Trophoblast cell (in vitro differentiated cells and primary cell): ENCODE data around the gene SVEP1.

ENCODE experiments used
- DNase-seq, 2 donors: peaks; one replicate each; pipeline ENCODE4 v3.0.0-alpha.2; 2016
- H2AFZ ChIP-seq: 2 replicates; pipeline ENCODE4 v1.6.1; 2013; ENCODE audit warnings: low read length, moderate library complexity, mild to moderate bottlenecking; ENCODE audit not compliant: insufficient read depth, poor library complexity
- H2AK5ac ChIP-seq: 2 replicates; pipeline ENCODE4 v1.6.1; 2013; ENCODE audit warnings: mild to moderate bottlenecking, low read length
- H2BK120ac ChIP-seq: 2 replicates; pipeline ENCODE4 v1.6.1; 2013; ENCODE audit warnings: low read length, mild to moderate bottlenecking, moderate library complexity; ENCODE audit not compliant: insufficient read depth, poor library complexity
- H2BK12ac ChIP-seq: 2 replicates; pipeline ENCODE4 v1.6.1; 2013; ENCODE audit warnings: mild to moderate bottlenecking, low read length, moderate library complexity
- H2BK5ac ChIP-seq: 2 replicates; pipeline ENCODE4 v1.6.1; 2013; ENCODE audit warnings: low read length, low read depth, moderate library complexity, mild to moderate bottlenecking; ENCODE audit not compliant: poor library complexity
- H3K14ac ChIP-seq: 2 replicates; pipeline ENCODE4 v1.6.1; 2013; ENCODE audit warnings: mild to moderate bottlenecking, low read length
- H3K18ac ChIP-seq: 2 replicates; pipeline ENCODE4 v1.6.1; 2013; ENCODE audit warnings: mild to moderate bottlenecking, low read length
- H3K23ac ChIP-seq: 2 replicates; pipeline ENCODE4 v1.6.1; 2013; ENCODE audit warnings: low read length
- H3K27ac ChIP-seq: 2 replicates; pipeline ENCODE4 v1.5.1; 2013; ENCODE audit warnings: low read depth, mild to moderate bottlenecking, inconsistent platforms, low read length, moderate library complexity
- H3K27me3 ChIP-seq: 2 replicates; pipeline ENCODE4 v1.6.1; 2013; ENCODE audit warnings: inconsistent platforms, mild to moderate bottlenecking, low read length, moderate library complexity; ENCODE audit not compliant: insufficient read depth
- H3K36me3 ChIP-seq, 2 experiments: 1 replicate in 1 of 2; 2 replicates in 1 of 2; pipeline ENCODE4 v1.6.1; 2013; ENCODE audit warnings: low read length in 2 of 2, mild to moderate bottlenecking in 2 of 2, moderate library complexity in 1 of 2; ENCODE audit not compliant: insufficient read depth in 2 of 2, control insufficient read depth in 1 of 2
- H3K4ac ChIP-seq: 2 replicates; pipeline ENCODE4 v1.6.1; 2013; ENCODE audit warnings: low read depth, mild to moderate bottlenecking, low read length, moderate library complexity
- H3K4me1 ChIP-seq, 2 experiments: 1 replicate in 1 of 2; 2 replicates in 1 of 2; pipeline ENCODE4 v1.6.1; 2013; ENCODE audit warnings: low read length in 2 of 2, mild to moderate bottlenecking in 2 of 2, moderate library complexity in 1 of 2; ENCODE audit not compliant: insufficient read depth in 2 of 2, control insufficient read depth in 1 of 2
- H3K4me2 ChIP-seq: 2 replicates; pipeline ENCODE4 v1.6.1; 2013; ENCODE audit warnings: inconsistent platforms, mild to moderate bottlenecking, low read length, moderate library complexity
- H3K4me3 ChIP-seq: 2 replicates; pipeline ENCODE4 v1.5.1; 2013; ENCODE audit warnings: mild to moderate bottlenecking, low read depth, low read length, inconsistent platforms
- H3K79me1 ChIP-seq: one replicate; pipeline ENCODE4 v1.6.1; 2013; ENCODE audit warnings: low read length
- H3K79me2 ChIP-seq: 2 replicates; pipeline ENCODE4 v1.6.1; 2013; ENCODE audit warnings: low read length, mild to moderate bottlenecking; ENCODE audit not compliant: control insufficient read depth, insufficient read depth, poor library complexity
- H3K9ac ChIP-seq: 2 replicates; pipeline ENCODE4 v1.6.1; 2013; ENCODE audit warnings: mild to moderate bottlenecking, low read length
- H3K9me3 ChIP-seq: 2 replicates; pipeline ENCODE4 v1.6.1; 2013; ENCODE audit warnings: low read depth, mild to moderate bottlenecking, control low read depth, inconsistent platforms, low read length; ENCODE audit not compliant: insufficient read depth
- H4K12ac ChIP-seq: 2 replicates; pipeline ENCODE4 v1.6.1; 2013; ENCODE audit warnings: low read depth, mild to moderate bottlenecking, low read length, moderate library complexity
- H4K8ac ChIP-seq: 2 replicates; pipeline ENCODE4 v1.6.1; 2013; ENCODE audit warnings: low read depth, mild to moderate bottlenecking, low read length, moderate library complexity
- H4K91ac ChIP-seq: one replicate; pipeline ENCODE4 v1.6.1; 2013; ENCODE audit warnings: low read depth, mild to moderate bottlenecking, low read length, moderate library complexity
- WGBS: extraction: QIAGEN DNeasy Blood & Tissue Kit; methylation state at CpG from one replicate; pipeline ENCODE4 v1.1.7; 2013; ENCODE audit warnings: missing lambda C conversion rate; ENCODE audit not compliant: insufficient read length, insufficient coverage; ENCODE audit errors: extremely low coverage; 5-methylcytosine and 5-hydroxymethylcytosine counted together

SVEP1 gene

DNA sequence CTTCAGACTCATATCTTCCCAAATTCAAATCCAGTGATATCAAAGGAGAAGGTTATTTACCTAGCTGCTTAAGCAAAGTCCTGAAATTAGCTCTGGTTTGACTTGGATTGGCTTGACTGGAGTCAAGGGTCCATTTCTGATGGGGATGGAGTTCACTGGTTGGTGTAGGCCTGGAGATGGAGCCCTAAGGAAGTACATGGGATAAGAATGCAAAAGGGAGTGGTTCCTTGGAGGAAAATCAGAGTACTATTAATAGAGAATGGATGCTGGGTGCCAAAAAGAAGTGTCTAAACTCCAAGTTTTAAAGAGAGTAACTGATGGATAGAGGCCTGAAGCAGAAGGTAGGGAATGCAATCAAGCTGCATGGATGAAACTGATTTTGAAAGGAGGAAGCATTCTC is 255.7 kb downstream of the SVEP1 start:
- Histone ChIP-seq H2BK5ac (no peak overlapping the region), H3K4me2 (no peak overlapping the region), H3K79me1 (no peaks in the 10 kb centered on the region), H4K8ac (no peak overlapping the region), H4K91ac (no peak overlapping the region), H3K79me2 (no peaks in the 10 kb centered on the region), H2AFZ (no peak overlapping the region), H3K36me3 (no peaks in the 10 kb centered on the region), H3K4ac (no peak overlapping the region), H3K9ac (no peak overlapping the region), H3K18ac (no peak overlapping the region), H3K4me1 (no peaks in the 10 kb centered on the region), H4K12ac (no peak overlapping the region), H2BK120ac (no peak overlapping the region), H3K27me3 (no peaks in the 10 kb centered on the region), H2BK12ac (no peak overlapping the region), H3K27ac (no peak overlapping the region), H3K9me3 (no peaks in the 10 kb centered on the region), H3K14ac (no peak overlapping the region), H3K23ac (no peak overlapping the region), H3K4me3 (no peak overlapping the region), H2AK5ac (no peak overlapping the region)
- DNase-seq: no peak

DNA sequence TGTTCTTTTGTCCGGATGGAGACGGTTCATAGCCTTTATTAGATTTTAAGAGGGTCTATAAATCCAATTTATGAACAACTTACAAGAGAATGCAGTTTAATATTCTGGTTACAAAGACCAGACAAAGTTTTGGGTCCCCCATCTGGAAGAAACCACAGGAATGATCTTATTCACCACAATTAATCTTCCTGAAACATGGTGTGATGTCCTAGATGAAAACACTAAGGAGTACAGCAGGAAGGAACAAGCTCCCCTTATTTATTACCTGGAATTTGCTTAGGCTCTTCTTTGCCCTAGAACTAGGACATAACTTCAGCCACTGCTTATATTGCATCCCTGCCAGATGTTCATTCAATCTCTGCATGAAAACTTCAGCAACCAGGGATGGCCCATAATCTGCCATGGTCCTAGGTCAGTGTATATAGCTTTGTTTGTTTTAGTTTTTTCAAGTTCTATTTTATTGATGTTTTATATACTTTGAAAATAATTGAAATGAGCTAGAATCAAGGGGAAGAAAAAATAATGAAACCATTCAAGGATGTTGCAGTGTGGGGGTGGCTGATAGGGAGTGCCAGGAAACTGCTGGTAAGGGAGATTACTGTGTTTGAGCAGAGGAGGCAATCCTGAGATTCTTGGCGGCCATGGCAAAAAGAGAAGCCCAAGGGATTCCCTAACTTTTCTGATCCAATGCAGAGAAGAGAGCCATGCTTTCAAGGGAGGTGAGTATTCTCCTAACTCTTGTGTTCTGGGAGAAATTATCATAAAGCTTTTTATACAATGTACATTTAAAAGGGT is 258.7 kb downstream of the SVEP1 start:
- no CpG with 5 or more reads among the region's 3 CpGs for whole genome bisulfite sequencing
- DNase-seq: no peak

DNA sequence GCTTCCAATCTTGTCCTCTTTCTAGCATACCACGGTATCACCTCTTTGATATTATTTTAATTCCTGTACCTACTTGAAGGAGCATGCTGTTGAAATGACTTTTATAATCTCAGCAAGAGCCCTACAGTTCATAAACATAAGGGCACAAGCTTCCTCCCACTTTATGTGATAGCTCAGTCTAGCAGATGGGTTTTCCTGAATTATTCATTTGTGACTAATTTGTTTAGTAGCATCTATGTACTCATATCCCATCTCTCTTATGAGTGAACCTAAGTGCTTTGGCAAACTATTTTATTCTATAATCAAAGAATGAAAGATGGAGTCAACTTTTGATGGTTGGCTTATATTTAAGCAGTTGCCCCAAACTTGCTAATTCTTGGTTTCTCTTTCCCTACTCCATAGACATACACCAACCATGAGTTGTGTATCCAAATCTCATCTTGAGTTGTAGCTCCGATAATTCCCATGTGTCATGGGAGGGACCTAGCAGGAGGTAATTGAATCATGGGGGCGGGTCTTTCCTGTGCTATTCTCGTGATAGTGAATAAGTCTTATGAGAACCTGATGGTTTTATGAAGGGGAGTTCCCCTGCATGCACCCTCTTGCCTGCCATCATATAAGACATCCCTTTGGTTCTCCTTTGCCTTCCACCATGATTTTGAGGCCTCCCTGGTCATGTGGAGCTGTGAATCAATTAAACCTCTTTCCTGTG is 259.6 kb downstream of the SVEP1 start:
- H3K9ac ChIP-seq: no peak overlapping the region
- no peak overlapping the region for H3K4me2 ChIP-seq
- no peak for DNase-seq
- WGBS: no CpG with 5 or more reads among the region's 4 CpGs
- no peak overlapping the region for H3K27ac ChIP-seq
- H3K27me3 ChIP-seq: no peaks in the 10 kb centered on the region
- H3K4me3 ChIP-seq: no peak overlapping the region
- no peak overlapping the region for H2BK12ac ChIP-seq
- H2BK5ac ChIP-seq: no peak overlapping the region
- no peak overlapping the region for H4K12ac ChIP-seq
- no peak overlapping the region for H3K23ac ChIP-seq
- H3K4me1 ChIP-seq: no peaks in the 10 kb centered on the region
- H3K4ac ChIP-seq: no peak overlapping the region
- no peaks in the 10 kb centered on the region for H3K36me3 ChIP-seq
- H4K91ac ChIP-seq: no peak overlapping the region
- H4K8ac ChIP-seq: no peak overlapping the region
- H3K79me2 ChIP-seq: no peaks in the 10 kb centered on the region
- no peak overlapping the region for H2BK120ac ChIP-seq
- no peaks in the 10 kb centered on the region for H3K9me3 ChIP-seq
- no peak overlapping the region for H3K18ac ChIP-seq
- H3K14ac ChIP-seq: no peak overlapping the region
- no peak overlapping the region for H2AK5ac ChIP-seq
- H3K79me1 ChIP-seq: no peaks in the 10 kb centered on the region
- no peak overlapping the region for H2AFZ ChIP-seq

More for the DNA sequence above, 258.7 kb downstream of the SVEP1 start:
- no peak overlapping the region for H3K18ac ChIP-seq
- H3K9ac ChIP-seq: no peak overlapping the region
- no peak overlapping the region for H3K4me3 ChIP-seq
- H3K4ac ChIP-seq: no peak overlapping the region
- no peak overlapping the region for H2AK5ac ChIP-seq
- H4K12ac ChIP-seq: no peak overlapping the region
- no peaks in the 10 kb centered on the region for H3K36me3 ChIP-seq
- H3K23ac ChIP-seq: no peak overlapping the region
- no peak overlapping the region for H3K27ac ChIP-seq
- H4K8ac ChIP-seq: no peak overlapping the region
- H3K79me1 ChIP-seq: no peaks in the 10 kb centered on the region
- no peak overlapping the region for H3K14ac ChIP-seq
- no peaks in the 10 kb centered on the region for H3K4me1 ChIP-seq
- H2BK120ac ChIP-seq: no peak overlapping the region
- H4K91ac ChIP-seq: no peak overlapping the region
- H3K4me2 ChIP-seq: no peak overlapping the region
- H3K9me3 ChIP-seq: no peaks in the 10 kb centered on the region
- H2BK12ac ChIP-seq: no peak overlapping the region
- H2BK5ac ChIP-seq: no peak overlapping the region
- no peak overlapping the region for H2AFZ ChIP-seq
- no peaks in the 10 kb centered on the region for H3K79me2 ChIP-seq
- no peaks in the 10 kb centered on the region for H3K27me3 ChIP-seq

DNA sequence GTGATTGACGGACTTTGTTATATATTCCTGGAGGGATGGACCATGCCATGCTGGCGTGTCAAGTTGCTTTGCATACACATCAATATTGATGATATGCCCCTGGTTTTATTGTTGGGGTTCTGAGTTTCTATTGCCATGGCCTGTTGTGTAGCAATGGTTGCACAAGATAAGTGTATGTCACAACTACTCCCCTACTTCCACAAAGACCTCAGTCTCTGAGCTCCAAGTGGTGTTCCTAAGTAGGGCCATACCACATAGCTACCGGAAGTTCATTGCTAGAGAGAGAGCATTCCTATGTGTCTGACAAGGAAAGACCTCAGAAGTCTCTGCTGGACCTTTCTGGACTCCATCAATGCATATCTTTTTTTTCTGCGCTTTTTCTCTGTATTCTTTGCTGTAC is 261.6 kb downstream of the SVEP1 start:
- no CpG with 5 or more reads among the region's 4 CpGs for WGBS

More for the DNA sequence above, 261.6 kb downstream of the SVEP1 start:
- Histone ChIP-seq H3K9ac (no peak overlapping the region), H3K23ac (no peak overlapping the region), H4K12ac (no peak overlapping the region), H3K79me2 (no peaks in the 10 kb centered on the region), H2BK120ac (no peak overlapping the region), H3K4me3 (no peak overlapping the region), H3K79me1 (no peaks in the 10 kb centered on the region), H2AK5ac (no peak overlapping the region), H3K4ac (no peak overlapping the region), H3K14ac (no peak overlapping the region), H3K4me2 (no peak overlapping the region), H2BK5ac (no peak overlapping the region), H2AFZ (no peak overlapping the region), H3K18ac (no peak overlapping the region), H3K27ac (no peak overlapping the region), H4K8ac (no peak overlapping the region), H3K9me3 (no peaks in the 10 kb centered on the region), H3K27me3 (no peaks in the 10 kb centered on the region), H2BK12ac (no peak overlapping the region), H3K36me3 (no peaks in the 10 kb centered on the region), H3K4me1 (no peaks in the 10 kb centered on the region), H4K91ac (no peak overlapping the region)
- DNase-seq: no peak
